Muscle of back (tissue), 13 donors: ENCODE measurements around the gene RDH12. TPM values are rescaled to one million over a fixed set of nuclear protein-coding genes. Genes with fewer than 3 reads are reported as not detected.
"Not testable (repeated sequence)": the region's sequence is repeated elsewhere in the genome, so short reads cannot be mapped to it uniquely, and the experiment has no call there.

Experiments
- DNase-seq, 3 donors: peaks; one replicate each; pipeline versions ENCODE4 v3.0.0 to v3.0.0-alpha.2; 2013
- long read RNA-seq, 9 donors: transcript quantifications; one replicate each; lab custom pipeline, GENCODE V29; 2026
- polyA plus RNA-seq, 10 donors: library from polyadenylated mRNA; unstranded; fragments of 120-200 nt; gene quantifications; one replicate each; pipeline ENCODE4 v1.2.1, GENCODE V29; 2013; ENCODE audit not compliant: insufficient read length in 10 of 10

RDH12 gene
- 1 to 10 TPM in 1 of 10 donors, under 1 TPM in 9; 0.31 to 1.5 (median 0.57) TPM for polyA plus RNA-seq
- long read RNA-seq, donor 1, result 0 reads
- long read RNA-seq, donor 2, result 0 reads
- long read RNA-seq, donor 3, result 0 reads
- long read RNA-seq, donor 4, result 0 reads
- long read RNA-seq, donor 5, result 0 reads
- long read RNA-seq, donor 6, result 0 reads
- long read RNA-seq, donor 7, result 0 reads
- long read RNA-seq, donor 8, result 0 reads
- long read RNA-seq, donor 9, result 0 reads

- DNase-seq, result not testable (repeated sequence)
Measured at GRCh38 chr14:67701492-67701891, at the start of gene RDH12. TSS of gene RDH12 (plus strand) at chr14:67701886. CDS start at chr14:67722643, 20,757 bp downstream.

DNA sequence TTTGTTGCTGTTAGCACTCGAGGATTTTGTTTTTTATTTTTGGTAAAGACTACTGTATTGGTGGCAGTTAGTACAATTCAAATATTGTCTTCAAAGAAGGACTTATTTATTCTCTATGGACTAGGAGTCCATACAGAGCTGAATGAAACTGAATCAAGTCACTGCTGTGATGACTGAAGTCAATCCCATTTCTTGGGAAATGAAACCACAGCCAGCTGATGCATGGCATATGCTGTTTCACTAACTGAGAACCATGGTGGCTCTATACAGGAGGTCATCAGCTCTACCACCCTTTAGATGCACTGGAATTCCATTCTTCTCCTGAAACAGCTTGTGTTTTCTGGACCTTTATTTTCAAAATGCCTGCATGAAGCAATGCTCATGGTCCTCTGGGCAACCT is 49.5 kb upstream of the RDH12 start:
- DNase-seq, result no peak

DNA sequence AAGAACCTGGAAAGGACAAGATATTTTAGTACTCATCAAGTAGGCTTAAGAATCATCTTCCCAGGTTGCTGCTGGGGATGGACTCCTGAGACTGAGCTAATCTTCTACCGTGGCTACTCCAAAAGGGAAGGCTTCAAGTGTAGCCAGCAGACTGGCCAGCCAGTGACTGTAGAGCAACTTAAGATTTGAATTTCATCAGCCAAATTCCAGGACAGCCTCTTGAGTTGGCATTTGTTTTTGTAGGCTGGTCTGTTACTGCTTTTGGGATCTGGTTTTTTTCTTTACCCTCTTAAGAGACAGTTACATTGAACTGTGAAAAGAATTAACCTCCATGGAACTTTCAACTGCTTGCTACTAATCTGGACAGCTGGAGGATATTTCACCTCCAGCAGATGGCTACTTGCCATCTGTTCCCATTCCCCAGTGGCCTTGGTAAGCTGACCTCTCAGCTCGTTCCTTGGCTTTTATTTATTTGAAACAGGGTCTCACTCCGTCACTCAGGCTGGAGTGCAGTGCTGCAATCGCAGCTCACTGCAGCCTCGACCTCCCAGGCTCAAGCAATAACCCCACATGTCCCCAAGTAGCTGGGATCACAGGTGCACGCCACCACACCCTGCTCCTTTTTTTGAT is 47.9 kb upstream of the RDH12 start:
- no peak for DNase-seq

- no peak for DNase-seq
Measured at GRCh38 chr14:67663633-67664032, 38.1 kb upstream of the RDH12 start.

DNA sequence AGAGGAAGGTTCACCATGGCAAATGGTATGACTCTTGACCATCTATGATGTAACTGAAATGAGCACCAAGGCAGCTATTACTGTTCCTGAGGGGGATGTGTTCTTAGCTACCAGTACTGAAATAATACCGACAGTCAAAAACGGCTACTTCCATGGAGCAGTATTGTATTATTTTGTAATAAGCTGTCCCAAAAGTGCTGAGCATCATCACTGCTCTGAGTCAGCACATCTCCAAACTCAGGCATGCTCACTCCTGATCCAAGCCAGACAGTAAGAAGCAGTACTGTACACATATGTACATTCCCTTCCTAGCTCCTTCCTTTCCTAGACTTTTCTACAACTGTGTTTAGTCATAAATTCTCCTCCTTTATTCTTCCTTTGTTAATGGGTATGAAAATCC is 35.8 kb upstream of the RDH12 start:
- peak in 1 of 3 donors; percentile 12 for DNase-seq

- DNase-seq, result peak in 2 of 3 donors; percentile 36 to 56
Measured at GRCh38 chr14:67666750-67667449, 34.8 kb upstream of the RDH12 start.

DNA sequence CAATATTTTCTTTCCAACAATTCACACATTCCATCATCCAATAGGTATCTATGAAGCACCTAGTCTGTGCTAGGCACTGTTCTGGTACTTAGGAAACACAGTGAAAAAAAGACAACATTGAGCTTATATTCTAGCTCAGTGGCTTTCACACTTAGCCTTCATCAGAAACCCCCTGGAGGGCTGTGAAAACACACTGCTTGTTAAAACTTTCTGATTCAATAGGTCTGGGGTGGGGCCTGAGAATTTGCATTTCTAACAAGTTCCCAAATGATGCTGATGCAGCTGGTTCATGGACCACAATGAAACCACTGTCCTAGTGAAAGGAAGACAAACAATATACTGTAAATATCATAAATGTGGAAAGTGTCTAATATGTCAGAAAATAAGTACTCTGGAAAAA is 33.1 kb upstream of the RDH12 start:
- DNase-seq, result no peak

DNA sequence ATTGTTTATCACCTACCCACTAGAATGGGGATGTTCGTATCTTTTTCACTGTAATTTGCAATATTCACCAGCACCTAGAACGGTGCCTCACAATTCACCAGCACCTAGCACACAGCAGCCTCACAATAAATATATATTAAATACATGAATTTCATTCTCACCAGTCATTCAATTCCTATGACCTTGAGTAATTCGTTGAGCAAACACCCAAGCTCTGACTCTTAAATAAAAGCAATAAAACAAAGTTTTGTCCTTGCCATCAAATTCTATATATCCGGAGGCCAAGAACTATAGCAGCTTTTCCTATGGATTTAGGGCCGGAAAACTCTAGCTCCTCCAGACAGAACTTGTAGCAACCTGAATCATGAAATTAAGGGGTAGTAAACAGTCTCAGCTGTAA is 28.2 kb upstream of the RDH12 start:
- DNase-seq, result no peak

- DNase-seq, result peak in 2 of 3 donors; percentile 52 to 62
Measured at GRCh38 chr14:67674139-67674479, 27.6 kb upstream of the RDH12 start.

- DNase-seq, result peak; percentile 76 to 98 (median 92)
Measured at GRCh38 chr14:67674480-67675218, 27.0 kb upstream of the RDH12 start, which contains the start of gene VTI1B. TSS of gene VTI1B (minus strand) at chr14:67674632. CDS start at chr14:67674489, 143 bp downstream.

- DNase-seq, result no peak
Measured at GRCh38 chr14:67675219-67675582, 26.5 kb upstream of the RDH12 start.

- DNase-seq, result no peak
Measured at GRCh38 chr14:67679006-67679405, 22.7 kb upstream of the RDH12 start.

DNA sequence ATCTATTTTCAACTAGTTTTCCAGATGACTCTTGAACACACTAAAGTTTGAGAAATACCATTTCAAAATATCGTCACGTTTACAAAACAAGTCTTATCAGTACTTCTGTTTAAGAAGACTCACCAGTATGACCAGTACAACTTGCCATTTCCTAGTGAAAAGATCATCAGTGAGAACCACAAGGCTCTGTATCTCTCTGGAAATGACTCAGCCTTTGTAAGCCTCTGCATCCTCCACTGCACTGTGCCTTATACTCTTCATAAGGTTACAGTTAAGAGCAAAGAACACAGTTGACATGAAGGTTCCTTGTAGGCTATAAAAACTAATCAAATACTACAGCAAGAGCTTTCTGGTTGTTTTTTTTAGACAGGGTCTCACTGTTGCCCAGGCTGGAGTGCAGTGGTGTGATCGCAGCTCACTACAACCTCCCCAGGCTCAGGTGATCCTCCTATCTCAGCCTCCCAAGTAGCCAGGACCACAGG is 21.5 kb upstream of the RDH12 start:
- no peak for DNase-seq

GRCh38 chr14:67680941-67681340 is 20.7 kb upstream of the RDH12 start:
- no peak for DNase-seq

DNA sequence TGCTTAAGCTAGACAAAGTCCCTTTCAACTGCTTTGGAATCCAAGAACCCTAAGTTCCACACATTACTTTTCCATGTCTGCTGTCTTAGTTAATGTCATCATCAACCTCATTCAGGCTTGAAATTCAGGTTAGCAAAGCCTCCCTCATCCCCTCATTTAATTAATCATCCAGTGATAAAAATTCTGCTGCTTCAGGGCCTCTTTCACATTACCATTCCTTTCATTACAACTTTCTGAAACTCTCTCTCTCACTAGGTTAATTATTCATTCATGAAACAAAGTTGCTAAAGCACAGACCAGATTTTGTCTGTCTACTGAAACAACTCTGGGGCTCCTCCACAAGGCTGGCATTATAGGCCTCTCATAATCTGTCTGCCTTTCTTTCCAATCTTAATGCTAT is 17.8 kb upstream of the RDH12 start:
- no peak for DNase-seq

DNA sequence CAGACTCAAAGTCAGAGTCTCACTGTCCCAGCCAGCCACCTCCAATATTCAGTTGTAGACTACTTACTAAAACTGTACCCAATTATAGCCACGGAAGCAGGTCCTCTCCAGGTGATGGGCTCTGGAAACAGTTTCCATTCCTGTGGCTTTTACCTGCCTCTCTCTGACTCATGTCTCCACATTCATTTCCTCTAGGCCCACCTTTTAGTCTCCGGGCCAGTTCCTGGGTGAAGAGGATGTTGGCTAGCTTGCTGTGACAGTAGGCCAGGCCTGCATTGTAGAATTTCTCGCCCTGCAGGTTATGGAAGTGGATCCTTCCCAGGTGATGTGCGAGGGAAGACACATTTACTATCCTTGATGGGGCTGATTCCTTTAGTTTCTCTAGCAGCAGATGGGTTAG is 11.7 kb upstream of the RDH12 start:
- no peak for DNase-seq

DNA sequence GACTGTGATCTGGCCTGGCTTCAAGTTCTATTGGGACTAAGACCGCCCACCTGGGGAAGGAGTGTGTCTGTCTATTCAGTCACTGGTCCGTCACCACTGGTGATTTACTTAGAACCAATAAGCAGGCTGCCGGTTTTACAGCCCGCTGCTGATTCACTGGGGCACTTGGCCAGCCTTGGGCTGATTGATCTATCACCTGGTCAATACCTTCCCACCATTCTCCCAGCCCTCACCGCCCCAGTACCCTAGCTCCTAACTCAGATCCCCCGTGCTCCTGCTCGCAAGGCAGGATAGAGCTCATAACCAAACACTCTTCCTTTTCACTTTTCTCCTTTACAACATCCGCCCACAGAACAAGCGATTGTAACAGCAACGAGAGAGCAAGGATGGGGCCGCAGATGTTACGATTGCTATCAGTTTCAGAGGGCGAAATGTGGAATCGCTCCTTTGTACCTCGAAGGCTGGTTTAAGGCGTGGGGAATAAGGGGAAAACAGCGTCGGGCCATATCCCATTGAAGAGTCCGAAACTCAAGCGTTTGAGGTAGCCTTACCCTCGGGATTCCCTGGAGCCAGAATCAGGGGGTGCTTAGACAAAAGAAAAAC is 6.8 kb upstream of the RDH12 start:
- DNase-seq, result peak; percentile 76 to 89 (median 80)

DNA sequence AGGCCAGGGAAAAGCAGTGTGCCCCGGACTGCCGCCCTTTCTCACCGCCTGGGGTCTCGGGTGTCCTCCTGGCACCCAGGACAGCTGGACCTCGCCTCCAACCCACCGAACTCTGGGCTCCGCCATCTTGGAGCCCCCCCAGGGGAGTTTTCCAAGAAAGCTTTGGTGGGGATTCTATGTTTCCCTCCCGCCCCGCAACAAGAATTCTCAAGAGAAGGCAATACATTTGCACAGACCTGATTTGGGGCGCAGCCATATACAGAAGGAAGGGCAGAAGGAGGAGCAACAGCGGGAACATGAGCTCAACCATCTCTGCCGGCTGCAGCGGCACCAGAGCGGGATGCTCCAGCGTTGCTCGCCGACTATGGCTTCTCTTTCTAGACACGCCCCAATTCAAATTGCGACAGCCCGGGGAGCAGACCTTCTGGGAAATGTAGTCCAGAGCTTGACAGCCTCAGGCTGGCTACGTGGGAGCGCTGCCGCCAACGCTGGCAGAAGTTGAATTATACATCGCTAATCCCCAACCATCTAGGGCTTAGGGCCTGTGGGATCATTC is 6.2 kb upstream of the RDH12 start, which contains the start of gene RDH11:
Gene RDH11 (minus strand): TSS at position 371 of the 556 bp plus-strand sequence. CDS start 61 bp downstream, at position 310.
- peak; percentile 89 to 95 (median 89) for DNase-seq

GRCh38 chr14:67697006-67697405 is 4.7 kb upstream of the RDH12 start:
- DNase-seq, result no peak

GRCh38 chr14:67698179-67698578 is 3.5 kb upstream of the RDH12 start:
- no peak for DNase-seq

GRCh38 chr14:67703997-67704396 is 2.3 kb downstream of the RDH12 start:
- no peak for DNase-seq
